H1 (cell line): ENCODE measurements around the gene OR2F1. TPM values are rescaled to one million over a fixed set of nuclear protein-coding genes. Genes with fewer than 3 reads are reported as not detected.

Source experiments
- CTCF ChIA-PET: fragments of 300-600 bp; sonication (Branson Sonifier 250); formaldehyde crosslinking; loops from one replicate; lab custom pipeline; 2021; ENCODE audit not compliant: partially characterized antibody; lab: Charles Lee
- POLR2A ChIA-PET: fragments of 300-600 bp; sonication (Branson Sonifier 250); formaldehyde crosslinking; loops from one replicate; lab custom pipeline; 2021; ENCODE audit warnings: inconsistent platforms; ENCODE audit not compliant: partially characterized antibody; lab: Charles Lee
- DNase-seq, 2 experiments: peaks; one replicate each; pipeline versions ENCODE4 v3.0.0 to v3.0.0-alpha.2; 2010 to 2022; ENCODE audit warnings: low spot score in 2 of 2, low read depth in 1 of 2, mixed read lengths in 1 of 2
- FAIRE-seq: peaks from 2 replicates; lab custom pipeline; 2011; peaks lifted over from hg19 to GRCh38; lab: Jason Lieb, UNC
- H2AFZ ChIP-seq: 2 replicates; pipeline ENCODE4 v1.8.1; 2012; ENCODE audit warnings: low read length, inconsistent platforms
- H2AK5ac ChIP-seq: 2 replicates; pipeline ENCODE4 v1.6.1; 2013; ENCODE audit warnings: low read depth, low read length
- H2BK120ac ChIP-seq: replicated peaks from 2 replicates; pipeline ENCODE3; 2013; ENCODE audit warnings: low read depth, low read length, inconsistent platforms
- H2BK12ac ChIP-seq: 2 replicates; pipeline ENCODE4 v1.6.1; 2013; ENCODE audit warnings: low read depth, low read length
- H2BK15ac ChIP-seq: 2 replicates; pipeline ENCODE4 v1.6.1; 2013; ENCODE audit warnings: low read length
- H2BK20ac ChIP-seq: 2 replicates; pipeline ENCODE4 v1.6.1; 2013; ENCODE audit warnings: low read length
- H2BK5ac ChIP-seq: 2 replicates; pipeline ENCODE4 v1.6.1; 2013; ENCODE audit warnings: low read depth, low read length
- H3K14ac ChIP-seq: 2 replicates; pipeline ENCODE4 v1.6.1; 2013; ENCODE audit warnings: inconsistent platforms; ENCODE audit not compliant: insufficient read length
- H3K18ac ChIP-seq: 2 replicates; pipeline ENCODE4 v1.6.1; 2013; ENCODE audit warnings: low read length; ENCODE audit errors: extremely low read depth
- H3K23ac ChIP-seq: 2 replicates; pipeline ENCODE4 v1.6.1; 2013; ENCODE audit warnings: inconsistent platforms; ENCODE audit not compliant: insufficient read length
- H3K23me2 ChIP-seq: 2 replicates; pipeline ENCODE4 v1.6.1; 2013; ENCODE audit warnings: low read depth, low read length
- H3K27ac ChIP-seq: 2 replicates; pipeline ENCODE4 v1.6.1; 2011; ENCODE audit warnings: low read depth, low read length, inconsistent platforms
- H3K27me3 ChIP-seq, 4 experiments: replicated peaks in 1 of 4; 1 replicate in 1 of 4; 2 replicates in 3 of 4; pipeline versions ENCODE4 v1.6.1 to v1.8.1; 2011 to 2013; ENCODE audit warnings: low read length in 3 of 4, mild to moderate bottlenecking in 3 of 4, inconsistent platforms in 2 of 4, mixed read lengths in 2 of 4, moderate library complexity in 1 of 4; ENCODE audit not compliant: control insufficient read depth in 3 of 4, insufficient read depth in 3 of 4; ENCODE audit errors: extremely low read depth in 1 of 4
- H3K36me3 ChIP-seq, 4 experiments: 2 replicates each; pipeline versions ENCODE4 v1.6.1 to v1.8.1; 2011 to 2013; ENCODE audit warnings: mild to moderate bottlenecking in 4 of 4, low read length in 3 of 4, moderate library complexity in 2 of 4, control low read depth in 1 of 4, inconsistent platforms in 1 of 4; ENCODE audit not compliant: insufficient read depth in 4 of 4, control insufficient read depth in 2 of 4
- H3K4ac ChIP-seq: replicated peaks from 2 replicates; pipeline ENCODE3; 2013; ENCODE audit warnings: low read length, low read depth, mixed read lengths, inconsistent platforms; ENCODE audit not compliant: insufficient read length
- H3K4me1 ChIP-seq, 4 experiments: replicated peaks in 1 of 4; 1 replicate in 1 of 4; 2 replicates in 3 of 4; pipeline versions ENCODE4 v1.6.1 to v1.8.1; 2011 to 2013; ENCODE audit warnings: low read length in 3 of 4, inconsistent platforms in 2 of 4, mixed read lengths in 1 of 4; ENCODE audit not compliant: insufficient read depth in 4 of 4, control insufficient read depth in 3 of 4
- H3K4me2 ChIP-seq, 2 experiments: 2 replicates each; pipeline versions ENCODE4 v1.6.1 to v1.8.1; 2011 to 2013; ENCODE audit warnings: low read depth in 2 of 2, low read length in 2 of 2, control low read depth in 1 of 2, inconsistent platforms in 1 of 2, mild to moderate bottlenecking in 1 of 2; ENCODE audit not compliant: insufficient read depth in 1 of 2
- H3K4me3 ChIP-seq, 4 experiments: fragments of 200-600, 300-600 bp in 1 of 4; sonication (generic), shearing (Covaris generic), sonication (Bioruptor Twin) in 1 of 4; 2 replicates each; pipeline versions ENCODE4 v1.5.1 to v1.8.1; 2011 to 2016; ENCODE audit warnings: low read length in 4 of 4, low read depth in 3 of 4, control low read depth in 2 of 4, inconsistent platforms in 2 of 4, mild to moderate bottlenecking in 2 of 4, mixed read lengths in 1 of 4, moderate library complexity in 1 of 4; ENCODE audit not compliant: insufficient read depth in 2 of 4; ENCODE audit errors: extremely low read depth in 1 of 4
- H3K56ac ChIP-seq: replicated peaks from 2 replicates; pipeline ENCODE3; 2013; ENCODE audit warnings: low read depth, mild to moderate bottlenecking, mixed read lengths, low read length, inconsistent platforms; ENCODE audit not compliant: insufficient read length
- H3K79me1 ChIP-seq: 2 replicates; pipeline ENCODE4 v1.6.1; 2013; ENCODE audit warnings: low read depth, low read length, control low read depth
- H3K79me2 ChIP-seq, 2 experiments: 2 replicates each; pipeline versions ENCODE4 v1.6.1 to v1.8.1; 2012 to 2013; ENCODE audit warnings: low read length in 2 of 2, mild to moderate bottlenecking in 2 of 2, inconsistent platforms in 1 of 2; ENCODE audit not compliant: insufficient read depth in 2 of 2, control insufficient read depth in 1 of 2
- H3K9ac ChIP-seq, 4 experiments: replicated peaks in 1 of 4; 1 replicate in 1 of 4; 2 replicates in 3 of 4; pipeline versions ENCODE4 v1.6.1 to v1.8.1; 2011 to 2013; ENCODE audit warnings: low read depth in 3 of 4, low read length in 3 of 4, control low read depth in 2 of 4, mild to moderate bottlenecking in 2 of 4, moderate library complexity in 2 of 4, inconsistent platforms in 1 of 4; ENCODE audit errors: extremely low read depth in 1 of 4
- H3K9me3 ChIP-seq, 2 experiments: 2 replicates each; pipeline versions ENCODE4 v1.6.1 to v1.8.1; 2012 to 2013; ENCODE audit warnings: mild to moderate bottlenecking in 2 of 2, moderate library complexity in 2 of 2, control low read depth in 1 of 2, inconsistent platforms in 1 of 2, low read depth in 1 of 2, low read length in 1 of 2, mixed read lengths in 1 of 2; ENCODE audit not compliant: insufficient read depth in 2 of 2
- H4K20me1 ChIP-seq, 2 experiments: replicated peaks in 1 of 2; 2 replicates each; pipeline versions ENCODE3 to v1.8.1; 2011 to 2013; ENCODE audit warnings: inconsistent platforms in 2 of 2, low read length in 2 of 2, mild to moderate bottlenecking in 1 of 2; ENCODE audit not compliant: insufficient read depth in 2 of 2, control insufficient read depth in 1 of 2
- H4K5ac ChIP-seq: 2 replicates; pipeline ENCODE4 v1.6.1; 2013; ENCODE audit warnings: low read length, low read depth, mixed read lengths, inconsistent platforms; ENCODE audit not compliant: insufficient read length
- H4K8ac ChIP-seq: 2 replicates; pipeline ENCODE4 v1.8.0; 2013; ENCODE audit warnings: mild to moderate bottlenecking, moderate library complexity, low read length, inconsistent platforms; ENCODE audit not compliant: insufficient read depth; ENCODE audit errors: extremely low read depth
- H4K91ac ChIP-seq: replicated peaks from 2 replicates; pipeline ENCODE3; 2013; ENCODE audit warnings: low read length, mixed read lengths, inconsistent platforms; ENCODE audit not compliant: insufficient read length
- EP300 ChIP-seq, 2 experiments: IDR thresholded peaks; 1 replicate in 1 of 2; 2 replicates in 1 of 2; pipeline ENCODE4 v1.6.1; 2011 to 2012; ENCODE audit warnings: low read depth in 2 of 2, low read length in 2 of 2, mild to moderate bottlenecking in 2 of 2, borderline replicate concordance in 1 of 2, inconsistent platforms in 1 of 2, moderate library complexity in 1 of 2
- WGBS, 2 experiments: shearing (Covaris generic) in 1 of 2; methylation state at CpG; one replicate each; pipeline versions ENCODE4 v1.1.6 to v1.1.7; 2013 to 2015; ENCODE audit warnings: low lambda C conversion rate in 2 of 2, mixed read lengths in 2 of 2, inconsistent platforms in 1 of 2, low coverage in 1 of 2, missing lambda C conversion rate in 1 of 2; ENCODE audit not compliant: insufficient replicate concordance in 2 of 2, insufficient coverage in 1 of 2, insufficient read length in 1 of 2; ENCODE audit errors: extremely low coverage in 1 of 2, missing lambda C conversion rate in 1 of 2; 5-methylcytosine and 5-hydroxymethylcytosine counted together
- polyA plus RNA-seq, 7 experiments: library from polyadenylated mRNA; depleted of rRNA in 3 of 7; stranded (reverse) in 5 of 7; unstranded in 2 of 7; fragments of >200 nt in 5 of 7; fragments of 200-250 nt in 2 of 7; gene quantifications; 1 replicate in 5 of 7; 2 replicates in 1 of 7; 4 replicates in 1 of 7; pipeline versions ENCODE4 v1.2.1 to v1.2.3, GENCODE V29; 2011 to 2013; ENCODE audit warnings: missing spikeins in 2 of 7, mixed read lengths in 2 of 7
- total RNA-seq: library from RNA; stranded (reverse); fragmentation: NEBNext Ultra II Directional; extraction: Animal tissue kit (Norgen Biotek cat#: 25700); gene quantifications from 2 replicates; pipeline ENCODE4 v1.2.1, GENCODE V29; 2021

The OR2F1 gene
- total and polyA plus RNA-seq, 2 of the 8 experiments (the other 6 are each of a cell fraction or from before 2014, with no cell fraction given), result 0.19 TPM; not detected in 1

GRCh38 chr7:143938379-143939243 is 16.0 kb upstream of the OR2F1 start:
- H3K4me1 ChIP-seq, result no peaks in the 10 kb centered on the region
- no peak overlapping the region for H4K91ac ChIP-seq
- WGBS, 2 experiments, result 94% methylated on average over 5 of the region's 5 CpGs; no CpG with 5 or more reads in 1 of the 2 experiments
- FAIRE-seq, result no peak
- no peak overlapping the region for H2BK20ac ChIP-seq
- H3K36me3 ChIP-seq, result no peaks in the 10 kb centered on the region
- no peaks in the 10 kb centered on the region for H3K79me1 ChIP-seq
- no peak overlapping the region for H2AK5ac ChIP-seq
- H2BK15ac ChIP-seq, result no peak overlapping the region
- H2BK5ac ChIP-seq, result no peak overlapping the region
- H4K20me1 ChIP-seq, result no peaks in the 10 kb centered on the region
- no peak overlapping the region for H3K4me3 ChIP-seq
- H3K14ac ChIP-seq, result no peak overlapping the region
- H3K9me3 ChIP-seq, result no peaks in the 10 kb centered on the region
- no peak overlapping the region for H2AFZ ChIP-seq
- no peaks in the 10 kb centered on the region for H3K23me2 ChIP-seq
- no peak overlapping the region for H3K23ac ChIP-seq
- no peak overlapping the region for H3K27ac ChIP-seq
- no peaks in the 10 kb centered on the region for H3K79me2 ChIP-seq
- H3K4me2 ChIP-seq, result no peak overlapping the region
- no peak overlapping the region for H2BK120ac ChIP-seq
- H2BK12ac ChIP-seq, result no peak overlapping the region
- CTCF ChIA-PET, result interaction anchor here (0.6 kb wide), 2 partner anchors 134 to 975 kb away, joined by 3 to 4 read pairs; no protein-coding TSS in a partner anchor
- no peak overlapping the region for H3K4ac ChIP-seq
- TF ChIP-seq EP300 (IDR thresholded peaks at IDR 0.05; ENCODE audit: borderline replicate concordance in 1 of 2, low read depth in 2 of 2, low read length in 2 of 2), result no peak
- no peak overlapping the region for H3K56ac ChIP-seq
- no peak overlapping the region for H3K9ac ChIP-seq
- POLR2A ChIA-PET, result no interaction called here
- DNase-seq, result no peak
- H3K18ac ChIP-seq, result no peak overlapping the region
- H4K8ac ChIP-seq, result no peak overlapping the region
- H4K5ac ChIP-seq, result no peak overlapping the region
- no peaks in the 10 kb centered on the region for H3K27me3 ChIP-seq
